C4-2B (cell line): Measurements from ENCODE around the gene DGKB.

Experiments
- ZFX ChIP-seq: fragments of 450-650 bp; IDR thresholded peaks from 2 replicates; pipeline ENCODE4 v1.6.1; 2017
- TF ChIP-seq, protein P1 (sequence below): fragments of 450-650 bp; conservative IDR thresholded peaks from 2 replicates; pipeline ENCODE4 v1.5.1; 2017; ENCODE audit warnings: mild to moderate bottlenecking

DNA sequence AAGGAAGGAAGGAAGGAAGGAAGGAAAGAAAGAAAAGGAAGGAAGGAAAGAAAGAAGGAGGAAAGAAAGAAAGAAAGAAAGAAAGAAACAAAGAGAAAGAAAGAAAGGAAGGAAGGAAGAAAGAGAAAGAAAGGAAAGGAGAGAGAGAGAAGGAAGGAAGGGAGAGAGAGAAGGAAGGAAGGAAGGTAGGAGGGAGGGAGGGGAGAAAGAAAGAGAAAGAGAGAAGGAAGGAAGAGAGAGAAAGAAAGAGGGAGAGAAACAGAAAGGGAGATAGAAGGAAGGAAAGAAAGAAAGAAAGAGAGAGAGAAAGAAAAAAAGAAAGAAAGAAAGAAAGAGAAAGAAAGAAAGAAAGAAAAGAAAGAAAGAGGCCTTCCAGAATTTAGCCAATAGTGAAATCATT is 204.9 kb downstream of the DGKB start:
- TF ChIP-seq, protein P1, sequence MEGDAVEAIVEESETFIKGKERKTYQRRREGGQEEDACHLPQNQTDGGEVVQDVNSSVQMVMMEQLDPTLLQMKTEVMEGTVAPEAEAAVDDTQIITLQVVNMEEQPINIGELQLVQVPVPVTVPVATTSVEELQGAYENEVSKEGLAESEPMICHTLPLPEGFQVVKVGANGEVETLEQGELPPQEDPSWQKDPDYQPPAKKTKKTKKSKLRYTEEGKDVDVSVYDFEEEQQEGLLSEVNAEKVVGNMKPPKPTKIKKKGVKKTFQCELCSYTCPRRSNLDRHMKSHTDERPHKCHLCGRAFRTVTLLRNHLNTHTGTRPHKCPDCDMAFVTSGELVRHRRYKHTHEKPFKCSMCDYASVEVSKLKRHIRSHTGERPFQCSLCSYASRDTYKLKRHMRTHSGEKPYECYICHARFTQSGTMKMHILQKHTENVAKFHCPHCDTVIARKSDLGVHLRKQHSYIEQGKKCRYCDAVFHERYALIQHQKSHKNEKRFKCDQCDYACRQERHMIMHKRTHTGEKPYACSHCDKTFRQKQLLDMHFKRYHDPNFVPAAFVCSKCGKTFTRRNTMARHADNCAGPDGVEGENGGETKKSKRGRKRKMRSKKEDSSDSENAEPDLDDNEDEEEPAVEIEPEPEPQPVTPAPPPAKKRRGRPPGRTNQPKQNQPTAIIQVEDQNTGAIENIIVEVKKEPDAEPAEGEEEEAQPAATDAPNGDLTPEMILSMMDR, result no peak
- no peak for TF ChIP-seq ZFX
